ENCODE results near the gene RAB15.

Gene RAB15

DNA sequence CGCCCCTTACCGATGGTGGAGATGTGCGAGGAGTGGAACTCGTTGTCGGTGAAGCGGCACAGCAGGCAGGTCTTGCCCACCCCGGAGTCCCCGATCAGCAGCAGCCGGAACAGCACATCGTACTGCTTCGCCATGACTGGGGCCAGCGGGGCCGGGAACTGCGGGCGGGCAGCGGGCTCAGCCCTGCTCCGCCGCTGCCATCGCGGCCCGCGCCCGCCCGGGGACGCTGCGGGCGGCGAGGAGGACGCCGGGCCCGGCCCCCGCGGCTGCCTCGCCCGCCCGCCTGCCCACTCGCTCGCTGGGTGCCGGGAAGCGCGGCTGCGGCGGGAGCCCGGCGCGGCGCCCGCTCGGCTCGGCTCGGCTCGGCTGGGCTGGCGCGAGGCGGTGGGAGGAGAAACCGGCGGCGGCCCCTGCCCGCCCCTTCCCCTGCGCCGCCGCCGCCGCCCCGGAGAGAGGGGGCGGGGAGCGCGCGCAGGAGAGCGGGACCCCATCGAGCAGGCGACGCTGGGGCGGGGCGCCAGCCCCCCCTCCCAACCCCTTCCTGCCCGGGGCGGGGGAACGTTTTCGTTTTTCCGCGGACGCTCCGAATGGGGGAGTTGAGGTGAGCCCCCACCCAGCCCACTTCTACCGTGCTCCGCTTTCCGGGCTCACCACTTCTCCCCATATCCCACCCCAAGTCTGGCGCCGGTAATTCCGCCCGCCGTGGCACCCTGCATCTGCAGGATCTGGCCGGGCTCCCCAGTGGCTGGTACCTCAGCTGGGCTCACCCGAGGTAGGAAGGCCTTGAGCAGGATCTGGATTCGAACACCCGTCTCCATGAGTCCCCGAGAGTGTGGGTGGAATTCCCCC is at the start of gene RAB15:
RAB15 (minus strand) TSS at position 394 of the 849 bp plus-strand sequence; CDS start at position 134, 260 bp downstream.
- DNase-seq, result peak; percentile 25

DNA sequence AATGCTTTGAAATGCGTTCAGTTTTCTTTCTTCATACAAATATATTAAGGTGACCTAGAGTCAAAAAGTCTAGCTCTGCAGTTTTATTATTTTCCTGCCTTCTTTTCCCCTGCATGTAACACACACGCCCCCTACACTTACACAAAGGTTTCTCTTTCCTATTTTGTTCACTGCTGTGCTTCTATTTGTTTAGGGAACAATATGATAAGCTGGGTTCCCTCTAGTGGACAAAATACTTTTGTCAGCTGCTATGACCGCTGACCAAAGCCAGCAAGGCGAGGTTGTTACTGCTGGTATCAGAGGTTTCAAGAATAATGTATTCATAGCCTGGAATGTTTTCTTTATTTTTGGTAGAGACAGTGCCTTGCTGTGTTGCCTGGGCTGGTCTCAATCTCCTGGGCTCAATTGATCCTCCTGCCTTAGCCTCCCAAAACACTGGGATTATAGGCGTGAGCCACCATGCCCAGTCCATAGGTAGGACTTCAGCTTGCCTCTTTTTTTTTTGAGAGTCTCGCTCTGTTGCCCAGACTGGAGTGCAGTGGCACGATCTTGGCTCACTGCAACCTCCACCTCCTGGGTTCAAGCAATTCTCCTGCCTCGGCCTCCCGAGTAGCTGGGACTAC is 47.9 kb upstream of the RAB15 start:
- peak; percentile 31 for DNase-seq

DNA sequence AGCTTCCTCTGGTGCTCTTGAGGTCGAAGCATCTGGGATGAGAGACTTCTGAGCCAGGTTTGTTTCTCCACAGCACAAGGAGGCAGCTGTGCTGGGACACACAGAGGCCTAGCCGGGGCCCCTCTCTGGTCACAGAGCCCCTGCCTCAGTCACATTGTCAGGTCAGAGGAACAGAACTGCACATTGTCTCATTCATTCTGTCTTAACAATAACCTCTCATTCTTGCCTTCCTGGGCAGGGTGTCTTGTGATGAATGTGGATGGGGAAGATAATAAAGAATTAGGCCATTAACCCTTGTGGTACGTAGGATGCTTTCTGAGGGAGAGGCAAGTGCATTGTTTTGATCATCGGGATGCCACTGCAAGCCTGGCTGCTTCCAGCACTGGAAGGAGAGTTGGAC is 44.3 kb upstream of the RAB15 start:
- DNase-seq, result no peak

DNA sequence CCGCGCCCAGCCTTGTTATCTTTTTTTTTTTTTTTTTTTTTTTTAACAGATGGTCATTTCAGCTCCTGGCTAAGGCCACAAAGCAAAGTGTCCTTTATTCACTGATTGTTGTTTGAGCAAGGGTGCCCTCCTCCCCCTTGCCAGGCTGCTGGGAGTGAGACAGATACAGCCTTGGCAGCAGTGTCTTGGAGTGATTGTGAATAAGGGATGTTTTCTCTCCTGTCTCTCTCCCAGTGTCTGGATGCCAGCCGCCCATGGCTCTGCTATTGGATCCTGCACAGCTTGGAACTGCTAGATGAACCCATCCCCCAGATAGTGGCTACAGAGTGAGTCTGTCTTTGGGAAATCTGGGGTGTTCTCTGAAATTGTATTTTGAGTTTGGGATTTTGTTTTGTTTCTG is 43.3 kb upstream of the RAB15 start:
- DNase-seq, result no peak

DNA sequence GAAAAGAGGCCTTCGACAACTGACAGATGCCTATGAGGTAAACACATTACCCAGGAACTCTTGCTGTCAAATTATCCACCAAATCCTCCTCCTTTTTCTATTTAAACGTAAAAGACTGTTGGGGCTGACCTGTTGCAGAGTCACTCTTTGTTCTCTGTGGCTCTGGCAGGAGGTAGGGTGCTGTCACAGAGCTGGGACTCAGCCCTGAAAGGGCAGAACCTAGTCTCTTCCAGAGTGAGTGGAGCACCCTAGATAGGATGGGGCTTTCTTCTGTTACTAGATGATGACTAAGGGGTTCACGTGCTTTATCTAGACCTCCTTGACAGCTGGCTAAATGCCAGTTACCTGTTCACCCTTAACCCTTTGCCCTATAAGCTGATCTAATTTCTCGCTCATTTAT is 40.2 kb upstream of the RAB15 start:
- no peak for DNase-seq

DNA sequence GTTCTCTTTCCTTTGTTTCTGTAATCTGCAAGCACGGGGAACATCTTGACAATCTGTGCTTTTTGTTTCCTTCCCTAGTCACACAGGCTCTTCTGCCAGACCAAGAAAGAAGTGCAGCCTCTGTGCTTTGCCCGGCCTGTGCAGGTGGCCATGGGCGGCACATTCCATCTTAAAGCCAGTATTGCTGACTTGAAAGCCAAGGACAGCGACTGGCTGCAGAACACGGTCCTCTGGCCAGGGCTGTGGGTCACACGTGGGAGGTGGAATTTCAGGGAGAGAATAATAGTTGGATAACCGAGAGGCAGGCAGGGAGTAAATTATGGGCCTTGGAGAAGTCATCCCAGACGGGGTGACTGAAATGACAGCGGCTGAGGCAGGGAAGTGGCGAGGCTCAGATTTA is 39.4 kb upstream of the RAB15 start:
- DNase-seq, result no peak

DNA sequence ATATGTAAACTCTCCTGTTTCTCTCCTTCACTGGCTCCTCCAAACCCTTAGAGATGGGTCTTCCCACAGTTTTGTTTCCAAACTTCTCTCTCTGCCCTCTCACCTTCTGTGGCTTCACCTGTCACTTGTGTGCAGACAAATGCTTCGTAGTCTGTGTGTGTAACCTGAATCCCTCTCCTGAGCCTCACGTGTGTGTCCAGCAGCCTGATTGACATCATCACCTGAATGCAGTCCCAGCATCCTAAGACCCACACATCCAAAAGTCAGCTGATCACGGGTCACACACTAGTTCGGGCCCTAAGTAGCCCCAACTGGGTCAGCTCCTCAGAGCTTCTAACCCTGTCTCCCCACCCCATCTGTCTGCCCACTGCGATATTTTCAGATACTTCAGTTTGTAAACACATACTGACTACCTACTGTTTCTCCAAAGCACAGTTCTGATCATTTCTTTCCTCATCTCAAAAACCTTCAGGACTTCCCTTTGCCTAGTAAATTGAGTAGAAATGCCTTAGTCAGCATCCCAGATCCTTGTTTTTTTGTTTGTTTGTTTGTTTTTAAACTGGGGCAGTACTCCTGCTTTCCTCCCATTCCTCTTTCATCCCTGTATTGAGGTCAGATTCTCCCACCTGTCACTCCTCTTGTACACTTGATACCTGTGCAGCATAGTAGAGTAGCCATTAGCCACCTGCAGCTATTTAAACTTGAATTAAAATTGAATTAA is 38.2 kb upstream of the RAB15 start:
- no peak for DNase-seq

DNA sequence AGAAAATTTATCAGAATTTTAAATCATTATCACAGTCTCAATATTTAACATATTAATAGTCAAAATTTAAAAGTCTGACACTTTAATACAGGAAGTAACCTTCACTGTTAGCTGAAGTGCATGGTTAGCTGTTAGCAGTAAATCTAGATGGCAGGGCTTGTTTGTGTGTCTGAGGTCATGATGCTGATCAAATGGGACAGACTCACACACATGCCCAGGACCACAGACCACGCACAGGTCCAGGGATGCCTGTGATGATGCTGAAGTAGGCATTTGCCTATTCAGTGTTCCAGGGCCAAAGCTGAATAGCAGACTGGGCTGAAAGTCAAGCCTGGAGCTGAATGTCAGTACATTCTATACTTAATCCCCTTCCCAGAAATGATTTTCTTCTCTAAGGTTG is 35.1 kb upstream of the RAB15 start:
- no peak for DNase-seq

DNA sequence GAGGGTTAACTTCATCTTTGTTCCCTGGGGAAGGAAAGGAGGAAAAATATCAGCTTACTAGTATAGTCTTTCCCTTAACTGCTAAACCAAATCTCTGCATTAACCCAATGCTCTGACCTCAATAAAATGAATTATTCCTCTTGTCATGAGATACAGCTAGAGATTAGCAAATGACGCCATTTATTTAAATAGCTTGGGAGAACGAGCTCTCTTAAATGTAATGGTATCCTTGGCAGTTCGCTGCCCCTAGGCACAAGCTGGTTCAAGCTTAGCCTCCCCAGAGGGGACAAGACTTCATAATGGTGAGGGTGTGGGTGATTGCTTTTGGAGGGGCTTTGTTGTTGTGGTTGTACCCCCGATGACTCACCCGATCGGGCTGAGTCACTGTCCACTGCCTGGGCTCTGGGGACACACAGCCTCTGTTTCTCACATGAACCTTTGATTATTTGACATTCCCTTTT is 34.2 kb upstream of the RAB15 start:
- DNase-seq, result no peak

DNA sequence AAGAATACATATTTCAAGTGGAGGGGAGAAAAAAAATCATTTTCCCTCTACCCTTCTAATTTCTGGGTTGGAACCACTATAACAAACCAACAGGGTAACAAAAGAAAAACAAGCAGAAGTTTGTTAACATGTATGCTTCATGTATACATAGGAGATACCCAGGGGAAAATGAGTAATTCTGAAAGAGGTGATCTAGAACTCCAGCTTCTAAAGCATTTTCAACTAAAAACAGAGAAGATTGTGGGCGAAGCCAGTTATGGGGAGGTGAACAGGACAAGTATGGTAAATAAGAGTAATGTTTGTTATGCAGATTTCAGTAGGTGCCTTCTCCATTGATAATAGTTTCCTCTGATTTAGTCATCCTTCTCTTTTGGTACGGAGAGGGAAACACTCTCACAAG is 31.3 kb upstream of the RAB15 start:
- DNase-seq, result no peak

DNA sequence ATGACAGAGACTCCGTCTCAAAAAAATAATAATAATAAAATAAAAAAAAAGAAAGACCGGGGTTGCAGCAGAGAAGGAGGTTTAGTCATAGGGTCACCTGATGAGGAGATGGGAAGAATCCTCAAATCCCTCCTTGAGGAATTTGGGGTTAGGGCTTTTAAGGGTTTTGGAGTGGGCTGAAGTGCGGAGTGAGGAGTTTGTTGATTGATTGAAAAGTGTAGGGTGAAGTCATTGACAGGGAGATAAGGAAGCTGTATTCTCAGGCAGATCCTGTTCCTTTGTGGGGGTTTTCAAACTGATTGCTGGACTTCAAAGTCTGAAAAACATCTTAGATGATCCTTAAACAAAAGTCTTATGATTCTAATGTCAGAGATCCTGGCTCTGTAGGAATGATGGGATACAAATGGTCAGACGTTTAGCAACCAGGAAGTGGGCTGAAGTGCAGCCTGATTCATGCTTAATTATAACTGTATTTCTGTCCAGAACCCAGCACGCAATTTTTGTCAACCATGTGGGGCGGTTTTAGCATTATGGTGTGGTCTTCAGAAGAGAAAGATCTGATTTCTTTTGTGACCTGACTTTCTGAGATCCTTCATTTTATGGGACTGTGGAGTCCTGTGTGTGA is 30.6 kb upstream of the RAB15 start:
- no peak for DNase-seq

DNA sequence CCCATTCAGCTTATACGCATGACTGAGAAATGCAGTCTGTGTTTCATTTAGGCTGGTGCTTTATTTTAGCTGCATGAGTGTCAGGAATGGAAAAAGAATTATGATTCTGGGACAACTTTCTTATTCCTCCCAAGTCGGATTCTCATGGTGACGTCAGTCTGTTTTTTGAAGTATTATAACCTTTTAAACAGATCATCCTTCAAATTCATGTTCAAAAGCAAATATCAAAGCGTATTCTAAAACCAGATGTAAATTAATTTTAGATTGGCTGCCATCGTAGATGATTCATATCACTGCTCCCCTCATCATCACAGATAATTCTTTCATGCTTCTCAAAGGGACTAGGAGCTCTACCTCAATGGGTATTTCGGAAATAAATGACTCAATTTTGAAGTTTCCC is 29.6 kb upstream of the RAB15 start:
- no peak for DNase-seq

DNA sequence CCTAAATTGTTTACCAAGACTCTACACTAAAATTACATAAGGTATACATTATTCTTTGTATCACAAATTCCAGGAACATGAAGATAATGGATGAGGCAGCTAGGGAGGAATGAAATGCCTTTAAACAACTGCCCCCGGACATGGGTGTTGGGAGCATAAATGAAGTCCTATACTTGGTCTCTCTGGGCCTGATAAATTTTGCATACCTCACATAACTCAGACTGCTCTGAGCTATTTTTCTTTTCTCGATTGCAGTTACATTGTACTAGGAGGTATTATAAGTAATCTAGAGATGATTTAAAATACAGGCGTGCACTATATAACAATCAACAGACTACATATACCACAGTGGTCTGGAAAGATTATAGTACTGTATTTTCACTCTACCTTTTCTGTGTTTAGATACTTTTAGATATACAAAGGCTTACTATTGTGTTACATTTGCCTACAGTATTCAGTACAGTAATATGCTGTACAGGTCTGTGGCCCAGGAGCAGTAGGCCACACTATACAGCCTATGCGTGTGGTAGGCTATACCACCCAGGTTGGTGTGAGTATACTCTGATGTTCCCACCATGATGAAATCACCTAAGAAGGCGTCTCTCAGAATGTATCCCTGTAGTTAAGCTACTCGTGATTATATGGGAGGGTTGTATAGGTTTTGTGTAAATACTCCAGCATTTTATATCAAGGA is 28.9 kb upstream of the RAB15 start:
- no peak for DNase-seq

DNA sequence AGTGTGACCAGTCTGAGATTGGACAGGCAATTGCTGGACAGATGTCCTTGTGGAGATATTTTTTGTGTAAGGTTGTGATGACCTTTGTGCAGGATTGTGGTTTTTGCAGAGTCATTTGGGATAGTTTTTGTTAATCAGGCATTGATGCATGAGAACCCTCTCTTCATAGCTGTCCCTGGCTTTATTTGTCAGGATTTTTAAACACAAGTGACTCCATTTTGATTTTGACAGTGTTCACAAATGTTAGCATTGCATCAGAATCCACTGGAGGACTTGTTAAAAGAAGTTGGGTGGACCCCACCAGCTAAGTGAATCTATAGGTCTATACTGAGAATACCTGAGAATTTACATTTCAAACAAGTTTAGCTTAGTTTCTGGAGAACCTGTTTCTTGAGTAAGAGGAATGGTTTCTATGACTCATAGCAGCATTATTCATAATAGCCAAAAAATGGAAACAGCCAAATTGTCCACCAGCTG is 26.4 kb upstream of the RAB15 start:
- DNase-seq, result peak; percentile 14

DNA sequence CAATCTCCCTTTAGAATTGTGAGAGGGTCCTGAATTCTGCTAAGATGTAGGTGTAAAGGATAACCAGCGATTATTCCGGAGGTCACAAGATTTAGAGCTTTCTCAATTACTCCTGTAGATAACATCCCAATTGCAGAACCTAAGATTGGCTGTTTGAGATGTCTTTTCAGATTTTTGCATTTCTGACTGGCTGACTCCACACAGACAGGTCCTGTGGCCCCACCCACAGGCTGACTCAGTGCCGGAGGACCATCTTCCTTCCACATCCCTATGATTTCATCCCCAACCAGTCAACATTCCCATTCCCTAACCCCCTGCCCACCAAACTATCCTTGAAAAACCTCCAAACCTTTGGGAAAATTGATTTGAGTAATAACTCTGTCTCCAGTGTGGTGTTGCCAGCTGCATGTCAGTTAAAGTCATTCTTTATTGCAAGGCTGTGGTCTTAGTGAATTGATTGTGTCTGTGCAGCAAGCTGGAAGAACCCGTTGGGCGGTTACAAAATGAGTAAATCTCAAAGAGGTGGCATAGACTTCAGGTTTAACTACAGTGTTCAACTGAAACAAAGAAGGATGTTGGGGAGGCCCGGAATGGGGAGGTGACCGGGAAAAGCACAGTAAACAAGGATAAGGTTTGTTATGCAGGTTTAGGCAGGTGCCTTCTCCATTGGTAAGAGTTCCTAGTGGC is 25.1 kb upstream of the RAB15 start:
- DNase-seq, result peak; percentile 18

DNA sequence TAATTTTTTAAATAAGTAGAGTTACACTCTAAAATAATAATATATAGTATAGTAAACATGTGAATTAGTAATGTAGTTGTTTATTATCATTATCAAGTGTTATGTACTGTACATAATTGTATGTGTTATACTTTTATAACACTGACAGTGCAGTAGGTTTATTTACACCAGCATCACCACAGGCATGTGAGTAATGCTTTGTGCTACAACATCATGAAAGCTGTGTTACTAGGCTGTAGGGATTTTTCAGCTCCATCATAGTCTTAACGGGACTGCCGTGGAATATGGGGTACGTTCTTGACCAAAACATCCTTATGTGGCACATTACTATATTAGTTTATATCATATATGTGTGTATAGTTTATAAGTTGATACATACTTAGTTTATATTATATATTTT is 23.2 kb upstream of the RAB15 start:
- no peak for DNase-seq

DNA sequence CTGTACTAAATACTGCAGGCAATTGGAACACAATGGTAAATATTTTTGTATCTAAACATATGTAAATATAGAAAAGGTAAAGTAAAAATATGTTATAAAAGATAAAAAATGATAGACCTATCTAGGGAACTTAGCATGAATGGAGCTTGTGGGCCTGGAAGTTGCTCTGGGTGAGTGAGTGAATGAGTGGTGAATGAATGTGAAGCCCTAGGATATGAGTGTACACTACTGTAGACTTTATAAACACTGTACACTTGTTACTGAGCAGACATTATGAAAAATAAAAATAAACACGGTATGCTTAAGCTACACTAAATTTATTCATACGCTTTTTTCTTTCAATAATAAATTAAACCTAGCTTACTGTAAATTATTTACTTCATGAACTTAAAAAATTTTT is 22.4 kb upstream of the RAB15 start:
- DNase-seq, result no peak

DNA sequence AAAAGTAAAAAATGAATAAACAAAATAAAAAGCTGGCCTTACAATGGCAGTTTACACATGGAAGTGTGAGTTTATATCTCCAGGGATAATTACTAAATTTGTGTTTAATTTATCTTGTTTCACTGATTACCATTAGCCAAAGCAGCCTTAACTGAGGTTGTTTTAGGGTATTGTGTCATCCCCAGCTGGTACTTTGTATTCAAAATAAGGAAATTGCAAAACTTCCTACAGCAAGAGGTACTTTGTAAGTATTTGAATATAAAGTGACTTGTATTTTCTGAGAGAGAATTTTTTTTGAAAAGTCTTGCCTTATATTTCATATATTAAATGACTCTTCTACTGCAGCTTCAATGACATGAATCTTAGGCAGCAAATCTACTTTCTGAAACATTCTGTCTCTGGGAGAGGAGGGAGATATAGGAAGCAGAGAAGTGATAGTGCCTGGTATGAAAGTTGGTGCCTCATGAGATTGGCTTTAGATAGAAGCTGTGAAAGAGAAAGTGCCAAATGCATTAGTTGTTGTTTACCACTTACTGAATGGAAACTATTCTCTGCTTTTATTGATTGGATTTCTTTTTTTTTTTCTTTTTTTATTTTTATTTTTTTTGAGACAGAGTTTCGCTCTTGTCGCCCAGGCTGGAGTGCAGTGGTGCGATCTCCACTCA is 21.3 kb upstream of the RAB15 start:
- DNase-seq, result no peak

DNA sequence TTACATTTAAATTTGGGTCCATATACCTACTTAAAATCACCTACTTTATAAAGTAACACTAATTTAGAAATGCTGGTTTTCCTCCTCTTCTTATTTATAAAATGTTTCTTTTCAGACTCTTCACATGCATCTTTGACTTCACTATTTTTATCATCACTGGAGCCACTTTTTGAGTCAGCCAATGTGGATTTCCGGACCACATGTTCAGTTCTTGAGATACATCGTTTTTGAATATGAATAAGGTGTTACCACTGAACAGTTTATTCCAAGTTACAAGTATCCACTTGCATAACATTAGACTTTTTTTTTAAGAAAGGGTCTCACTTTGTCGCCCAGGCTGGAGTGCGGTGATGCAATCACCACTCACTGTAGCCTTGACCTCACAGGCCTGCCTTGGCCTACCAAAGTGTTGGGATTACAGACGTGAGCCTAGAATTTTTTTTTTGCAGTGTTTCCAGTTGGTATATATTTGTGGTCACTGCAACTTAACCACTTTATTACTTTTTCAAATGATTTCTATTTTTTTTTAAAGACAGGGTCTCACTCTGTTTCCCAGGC is 20.3 kb upstream of the RAB15 start:
- DNase-seq, result no peak

DNA sequence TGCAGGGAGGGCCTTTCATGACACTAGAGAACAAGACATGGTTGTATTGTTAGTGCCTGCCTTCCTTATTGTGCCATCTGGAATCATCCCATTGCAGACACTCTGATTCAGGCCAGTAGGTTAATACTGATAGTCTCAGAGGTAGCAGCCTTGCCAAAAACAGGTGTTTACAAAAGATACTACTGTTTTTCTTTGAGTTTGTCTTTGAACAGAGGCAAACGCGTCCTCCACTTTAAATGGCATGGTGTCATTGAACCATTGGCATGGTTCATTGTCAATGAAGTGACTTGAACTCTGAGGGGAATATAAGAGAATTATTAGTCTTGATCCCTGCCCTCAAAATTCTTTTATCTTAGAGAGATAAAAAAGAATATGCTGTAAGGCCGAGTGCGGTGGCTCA is 18.8 kb upstream of the RAB15 start:
- DNase-seq, result no peak

DNA sequence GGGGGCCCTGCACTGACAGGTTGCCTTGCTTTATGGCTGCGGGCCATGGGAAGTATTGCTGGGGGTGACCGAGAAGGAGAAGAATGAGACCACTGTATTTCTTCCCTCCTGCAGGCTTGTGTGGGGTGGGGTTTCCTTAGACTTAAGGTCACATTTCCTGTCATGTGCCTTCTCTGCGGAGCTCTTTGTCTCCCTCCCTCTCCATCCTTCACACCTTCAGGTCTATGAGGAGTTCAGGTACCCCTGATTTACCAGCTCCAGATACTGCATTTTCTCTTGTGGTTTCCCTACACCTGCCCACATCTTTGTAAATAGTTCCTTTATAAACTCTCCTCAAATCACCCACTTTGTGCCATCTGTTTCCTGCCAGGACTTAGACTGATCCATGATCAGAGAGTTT is 18.2 kb upstream of the RAB15 start:
- DNase-seq, result peak; percentile 44

Measured in CD4-positive, alpha-beta T cell treated with Interleukin-4 for 4 hours (primary cell).